Measurements from ENCODE around the gene LMLN. TPM values are rescaled to one million over a fixed set of nuclear protein-coding genes. Genes with fewer than 3 reads are reported as not detected.

Gene LMLN
- polyA plus RNA-seq, 1 donor (not counting 4 experiments of a cell fraction or from before 2014, with no cell fraction given): 5.2 TPM

DNA sequence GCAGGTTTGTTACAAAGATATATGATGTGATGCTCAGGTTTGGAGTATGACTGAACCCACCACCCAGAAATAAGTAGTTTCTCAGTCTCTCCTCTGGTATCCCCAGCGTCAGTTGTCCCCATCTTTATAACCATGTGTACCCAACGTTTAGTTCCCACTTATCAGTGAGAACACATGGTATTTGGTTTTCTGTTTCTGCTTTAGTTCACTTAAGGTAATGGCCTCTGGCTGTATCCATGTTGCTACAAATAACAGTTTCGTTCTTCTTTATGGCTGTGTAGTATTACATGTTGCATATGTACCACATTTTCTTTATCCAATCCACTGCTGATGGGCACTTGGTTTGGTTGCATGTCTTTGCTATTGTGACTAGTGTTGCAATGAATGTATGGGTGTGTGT lies 132.3 kb downstream of the LMLN start:
- H2AFZ ChIP-seq (ENCODE audit: control insufficient read depth, low read length): no peak overlapping the region
- no peak overlapping the region for H3K4me3 ChIP-seq (ENCODE audit: control insufficient read depth in 2 of 3, extremely low read depth in 1 of 3, insufficient read depth in 2 of 3, low read depth in 1 of 3, low read length in 3 of 3)
- H3K4me2 ChIP-seq (ENCODE audit: control insufficient read depth, extremely low read depth, insufficient read depth, low read depth, low read length): no peak overlapping the region
- no peaks in the 10 kb centered on the region for H3K36me3 ChIP-seq (ENCODE audit: control insufficient read depth in 2 of 2, extremely low read depth in 1 of 2, insufficient read depth in 2 of 2, low read length in 2 of 2)
- no peaks in the 10 kb centered on the region for H3K79me2 ChIP-seq (ENCODE audit: control insufficient read depth, insufficient read depth, low read length)
- DNase-seq (ENCODE audit: low read depth, low spot score): no peak
- FAIRE-seq: no peak
- H3K9me3 ChIP-seq (ENCODE audit: control insufficient read depth, low read depth, low read length): no peaks in the 10 kb centered on the region
- H3K27me3 ChIP-seq (ENCODE audit: control insufficient read depth, extremely low read depth, insufficient read depth, low read length): peaks cover 31% of the 10 kb centered on the region
- no peak overlapping the region for H3K9ac ChIP-seq (ENCODE audit: control insufficient read depth, extremely low read depth, insufficient read depth, low read length)
- H3K9me1 ChIP-seq (ENCODE audit: control insufficient read depth, extremely low read depth, insufficient read depth, low read length): no peaks in the 10 kb centered on the region
- no peaks in the 10 kb centered on the region for H4K20me1 ChIP-seq (ENCODE audit: control insufficient read depth, extremely low read depth, insufficient read depth, low read length)
- dilution Hi-C loops (cut with MboI; ENCODE audit: extremely low pct_ligation_motif_present, low sequenced_read_pairs): no loop called here
- TF ChIP-seq, protein P1, sequence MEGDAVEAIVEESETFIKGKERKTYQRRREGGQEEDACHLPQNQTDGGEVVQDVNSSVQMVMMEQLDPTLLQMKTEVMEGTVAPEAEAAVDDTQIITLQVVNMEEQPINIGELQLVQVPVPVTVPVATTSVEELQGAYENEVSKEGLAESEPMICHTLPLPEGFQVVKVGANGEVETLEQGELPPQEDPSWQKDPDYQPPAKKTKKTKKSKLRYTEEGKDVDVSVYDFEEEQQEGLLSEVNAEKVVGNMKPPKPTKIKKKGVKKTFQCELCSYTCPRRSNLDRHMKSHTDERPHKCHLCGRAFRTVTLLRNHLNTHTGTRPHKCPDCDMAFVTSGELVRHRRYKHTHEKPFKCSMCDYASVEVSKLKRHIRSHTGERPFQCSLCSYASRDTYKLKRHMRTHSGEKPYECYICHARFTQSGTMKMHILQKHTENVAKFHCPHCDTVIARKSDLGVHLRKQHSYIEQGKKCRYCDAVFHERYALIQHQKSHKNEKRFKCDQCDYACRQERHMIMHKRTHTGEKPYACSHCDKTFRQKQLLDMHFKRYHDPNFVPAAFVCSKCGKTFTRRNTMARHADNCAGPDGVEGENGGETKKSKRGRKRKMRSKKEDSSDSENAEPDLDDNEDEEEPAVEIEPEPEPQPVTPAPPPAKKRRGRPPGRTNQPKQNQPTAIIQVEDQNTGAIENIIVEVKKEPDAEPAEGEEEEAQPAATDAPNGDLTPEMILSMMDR (optimal IDR thresholded peaks at IDR 0.05 in 1 of 3, IDR thresholded peaks at IDR 0.05 in 1 of 3, conservative IDR thresholded peaks at IDR 0.05 in 1 of 3; ENCODE audit: extremely low read depth in 1 of 3, insufficient read depth in 2 of 3, low read length in 3 of 3): no peak
- no peak for TF ChIP-seq EZH2 (IDR thresholded peaks at IDR 0.05; ENCODE audit: low read length)
- no peak overlapping the region for H3K27ac ChIP-seq (ENCODE audit: control insufficient read depth, insufficient read depth, low read length)
- H3K4me1 ChIP-seq (ENCODE audit: control insufficient read depth, extremely low read depth, insufficient read depth, low read length): no peaks in the 10 kb centered on the region

DNA sequence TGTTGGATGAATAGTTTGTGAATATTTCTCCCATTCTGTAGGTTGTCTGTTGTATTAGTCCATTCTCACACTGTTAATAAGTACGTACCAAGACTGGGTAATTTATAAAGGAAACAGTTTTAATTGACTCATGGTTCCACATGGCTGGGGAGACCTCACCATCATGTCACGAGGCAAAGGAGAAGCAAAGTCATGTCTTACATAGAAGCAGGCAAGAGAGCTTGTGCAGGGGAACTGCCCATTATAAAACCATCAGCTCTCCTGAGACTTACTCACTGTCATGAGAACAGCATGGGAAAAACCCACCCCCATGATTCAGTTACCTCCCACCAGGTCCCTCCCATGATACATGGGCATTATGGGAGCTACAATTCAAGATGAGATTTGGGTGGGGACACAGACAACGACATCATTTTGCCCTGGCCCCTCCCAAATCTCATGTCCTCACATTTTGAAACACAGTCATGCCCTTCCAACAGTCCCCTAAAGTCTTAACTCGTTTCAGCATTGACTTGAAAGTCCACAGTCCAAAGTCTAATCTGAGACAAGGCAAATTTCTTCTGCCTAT lies 133.2 kb downstream of the LMLN start:
- Histone ChIP-seq H3K9ac (ENCODE audit: control insufficient read depth, extremely low read depth, insufficient read depth, low read length) (no peak overlapping the region), H4K20me1 (ENCODE audit: control insufficient read depth, extremely low read depth, insufficient read depth, low read length) (no peaks in the 10 kb centered on the region), H2AFZ (ENCODE audit: control insufficient read depth, low read length) (no peak overlapping the region), H3K4me2 (ENCODE audit: control insufficient read depth, extremely low read depth, insufficient read depth, low read depth, low read length) (no peak overlapping the region), H3K4me3 (ENCODE audit: control insufficient read depth in 2 of 3, extremely low read depth in 1 of 3, insufficient read depth in 2 of 3, low read depth in 1 of 3, low read length in 3 of 3) (no peak overlapping the region), H3K4me1 (ENCODE audit: control insufficient read depth, extremely low read depth, insufficient read depth, low read length) (no peaks in the 10 kb centered on the region), H3K36me3 (ENCODE audit: control insufficient read depth in 2 of 2, extremely low read depth in 1 of 2, insufficient read depth in 2 of 2, low read length in 2 of 2) (no peaks in the 10 kb centered on the region), H3K79me2 (ENCODE audit: control insufficient read depth, insufficient read depth, low read length) (no peaks in the 10 kb centered on the region), H3K9me1 (ENCODE audit: control insufficient read depth, extremely low read depth, insufficient read depth, low read length) (no peaks in the 10 kb centered on the region), H3K27me3 (ENCODE audit: control insufficient read depth, extremely low read depth, insufficient read depth, low read length) (peaks cover 25% of the 10 kb centered on the region), H3K27ac (ENCODE audit: control insufficient read depth, insufficient read depth, low read length) (no peak overlapping the region), H3K9me3 (ENCODE audit: control insufficient read depth, low read depth, low read length) (no peaks in the 10 kb centered on the region)
- TF ChIP-seq, protein P1 (optimal IDR thresholded peaks at IDR 0.05 in 1 of 3, IDR thresholded peaks at IDR 0.05 in 1 of 3, conservative IDR thresholded peaks at IDR 0.05 in 1 of 3; ENCODE audit: extremely low read depth in 1 of 3, insufficient read depth in 2 of 3, low read length in 3 of 3): no peak
- no peak for TF ChIP-seq EZH2 (IDR thresholded peaks at IDR 0.05; ENCODE audit: low read length)
- FAIRE-seq: no peak
- no peak for DNase-seq (ENCODE audit: low read depth, low spot score)
- dilution Hi-C loops (cut with MboI; ENCODE audit: extremely low pct_ligation_motif_present, low sequenced_read_pairs): no loop called here

Small RNAs within 50 kb of the gene (small RNA-seq; reads per million reads assigned to genes)
- gene RNU6-621P (ENCODE audit: insufficient read length in 3 of 3, low read depth in 3 of 3, low replicate concordance in 1 of 3) (0 reads per million in 3 experiments), gene RNU6-821P (ENCODE audit: insufficient read length in 3 of 3, low read depth in 3 of 3, low replicate concordance in 1 of 3) (0 reads per million in 3 experiments)

Other genes with a start within 250 kb of the LMLN start
- 8.1 to 15.4 TPM (median 8.9 TPM) in 3 replicates for gene RUBCN, start 223.3 kb upstream of the LMLN start, polyA plus RNA-seq
- gene FYTTD1, start 210.3 kb upstream of the LMLN start, polyA plus RNA-seq: 34.0 to 48.0 TPM (median 35.6 TPM) in 3 replicates
- gene LRCH3, start 169.0 kb upstream of the LMLN start, polyA plus RNA-seq: 31.6 to 50.2 TPM (median 47.4 TPM) in 3 replicates
- gene RPL35A, start 10.0 kb upstream of the LMLN start, polyA plus RNA-seq: 880 to 1,184 TPM (median 885 TPM) in 3 replicates

Measured in keratinocyte (primary cell).